Esophagus squamous epithelium (tissue), 5 donors: Measurements from ENCODE around the gene RNF126. TPM values are rescaled to one million over a fixed set of nuclear protein-coding genes. Genes with fewer than 3 reads are reported as not detected.

Experiments
- DNase-seq: peaks from one replicate; lab custom pipeline; 2025; lab: John Stamatoyannopoulos, UW
- H3K27ac ChIP-seq, 4 donors: fragments of 200-600 bp; sonication (generic); one replicate each; pipeline ENCODE4 v1.5.1; 2016 to 2019; ENCODE audit warnings: mild to moderate bottlenecking in 1 of 4
- H3K27me3 ChIP-seq, 4 donors: fragments of 200-600 bp; sonication (generic); 1 replicate in 3 of 4; 2 replicates in 1 of 4; pipeline versions ENCODE4 v1.5.1 to v1.6.0; 2017 to 2021; ENCODE audit warnings: antibody characterized with exemption in 1 of 4
- H3K36me3 ChIP-seq, 3 donors: fragments of 200-600 bp; sonication (generic); one replicate each; pipeline ENCODE4 v1.5.1; 2016 to 2019
- H3K4me1 ChIP-seq, 3 donors: fragments of 200-600 bp; sonication (generic); one replicate each; pipeline ENCODE4 v1.5.1; 2017 to 2019
- H3K4me3 ChIP-seq, 4 donors: fragments of 200-600 bp; sonication (generic); 1 replicate in 3 of 4; 2 replicates in 1 of 4; pipeline ENCODE4 v1.5.1; 2016 to 2019; ENCODE audit warnings: mild to moderate bottlenecking in 2 of 4, moderate library complexity in 1 of 4
- H3K9me3 ChIP-seq, 3 donors: fragments of 200-600 bp; sonication (generic); one replicate each; pipeline ENCODE4 v1.5.1; 2016 to 2019
- POLR2A ChIP-seq, 4 donors: fragments of 450-650 bp; IDR thresholded peaks; one replicate each; pipeline ENCODE4 v1.6.1; 2017; ENCODE audit warnings: antibody characterized with exemption in 4 of 4, mild to moderate bottlenecking in 4 of 4, moderate library complexity in 3 of 4
- WGBS, 2 donors: methylation state at CpG; one replicate each; pipeline ENCODE4 v1.1.5; 2018; 5-methylcytosine and 5-hydroxymethylcytosine counted together
- intact Hi-C: fragments of 100-400 bp; cut with DNase I; formaldehyde crosslinking; loops from one replicate; pipeline ENCODE4 v1.15.0; 2022
- total RNA-seq, 4 donors: library from RNA; depleted of rRNA; stranded (reverse); fragments of >200 nt; gene quantifications; one replicate each; pipeline ENCODE4 v1.1.0, GENCODE V29; 2016
- TF ChIP-seq, protein P1 (sequence below), 6 experiments: fragments of 450-650 bp in 4 of 6; fragments of 200-600 bp in 2 of 6; sonication (generic) in 2 of 6; IDR thresholded peaks; one replicate each; pipeline ENCODE4 v1.5.1; 2016 to 2019; ENCODE audit warnings: antibody characterized with exemption in 6 of 6, mild to moderate bottlenecking in 4 of 6, moderate library complexity in 4 of 6
- donor health status: DM: yes; HTN: yes; CAD: no.

Gene RNF126
- total RNA-seq, 4 donors from 2014 or later = 82.1 to 118 (median 98.4) TPM

DNA sequence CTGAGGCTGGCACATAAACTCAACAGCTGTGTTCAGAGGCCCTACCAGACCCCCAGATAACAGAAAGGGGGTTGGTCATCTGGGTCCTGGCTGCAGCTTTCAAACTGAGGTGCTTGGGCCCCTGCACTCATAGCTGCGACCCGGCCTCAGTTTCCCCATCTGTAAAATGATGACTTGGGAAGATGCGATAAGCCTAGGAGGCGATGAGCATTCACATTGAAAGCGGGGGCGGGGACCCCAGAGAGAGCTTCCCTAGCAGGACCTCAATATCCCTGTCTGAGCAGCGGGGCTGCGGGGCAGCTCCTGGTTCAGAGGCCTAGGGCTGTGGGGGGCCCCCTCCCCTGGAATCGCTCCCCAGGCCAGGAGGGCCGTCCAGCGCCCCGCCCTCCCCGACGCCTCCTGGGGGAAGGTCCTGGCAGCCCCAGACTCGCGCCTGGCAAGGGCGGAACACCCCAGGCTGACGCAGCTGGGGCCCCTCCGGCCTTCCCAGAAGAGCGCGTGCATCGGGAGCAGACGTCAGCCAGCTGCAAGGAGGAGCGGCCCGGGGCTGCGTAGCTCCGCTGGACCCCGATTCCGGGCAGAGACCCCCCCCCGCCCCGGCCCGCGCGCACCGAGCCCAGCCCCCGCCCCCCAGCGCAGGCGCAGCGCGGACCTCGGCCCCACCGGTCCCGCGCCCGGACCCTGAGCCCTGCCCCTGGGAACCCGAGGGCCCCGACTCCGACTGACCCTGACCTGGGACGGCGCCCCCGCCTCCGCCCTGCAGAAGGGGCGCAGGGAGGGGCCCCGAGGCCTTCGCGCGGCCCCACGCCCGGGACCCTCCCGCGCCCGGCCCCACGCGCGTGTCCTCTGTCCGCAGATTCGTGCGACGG, 16.6 kb upstream of the RNF126 start:
- no peaks in the 10 kb centered on the region for H3K36me3 ChIP-seq
- peaks cover 35 to 64% (median 37%) of the 10 kb centered on the region in 3 donors for H3K4me1 ChIP-seq
- peak overlapping the region; percentile 57 to 95 (median 92) for H3K4me3 ChIP-seq
- intact Hi-C loops = no loop called here
- H3K27me3 ChIP-seq = peaks cover 0 to 32% (median 0%) of the 10 kb centered on the region in 4 donors
- no peaks in the 10 kb centered on the region for H3K9me3 ChIP-seq
- DNase-seq = no peak
- peak overlapping the region; percentile 91 to 98 (median 96) for H3K27ac ChIP-seq
- TF ChIP-seq, protein P1, sequence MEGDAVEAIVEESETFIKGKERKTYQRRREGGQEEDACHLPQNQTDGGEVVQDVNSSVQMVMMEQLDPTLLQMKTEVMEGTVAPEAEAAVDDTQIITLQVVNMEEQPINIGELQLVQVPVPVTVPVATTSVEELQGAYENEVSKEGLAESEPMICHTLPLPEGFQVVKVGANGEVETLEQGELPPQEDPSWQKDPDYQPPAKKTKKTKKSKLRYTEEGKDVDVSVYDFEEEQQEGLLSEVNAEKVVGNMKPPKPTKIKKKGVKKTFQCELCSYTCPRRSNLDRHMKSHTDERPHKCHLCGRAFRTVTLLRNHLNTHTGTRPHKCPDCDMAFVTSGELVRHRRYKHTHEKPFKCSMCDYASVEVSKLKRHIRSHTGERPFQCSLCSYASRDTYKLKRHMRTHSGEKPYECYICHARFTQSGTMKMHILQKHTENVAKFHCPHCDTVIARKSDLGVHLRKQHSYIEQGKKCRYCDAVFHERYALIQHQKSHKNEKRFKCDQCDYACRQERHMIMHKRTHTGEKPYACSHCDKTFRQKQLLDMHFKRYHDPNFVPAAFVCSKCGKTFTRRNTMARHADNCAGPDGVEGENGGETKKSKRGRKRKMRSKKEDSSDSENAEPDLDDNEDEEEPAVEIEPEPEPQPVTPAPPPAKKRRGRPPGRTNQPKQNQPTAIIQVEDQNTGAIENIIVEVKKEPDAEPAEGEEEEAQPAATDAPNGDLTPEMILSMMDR (IDR thresholded peaks at IDR 0.05) = no peak
- no peak for TF ChIP-seq POLR2A (IDR thresholded peaks at IDR 0.05)
- WGBS, 2 donors = no CpG with 5 or more reads among the region's 69 CpGs

DNA sequence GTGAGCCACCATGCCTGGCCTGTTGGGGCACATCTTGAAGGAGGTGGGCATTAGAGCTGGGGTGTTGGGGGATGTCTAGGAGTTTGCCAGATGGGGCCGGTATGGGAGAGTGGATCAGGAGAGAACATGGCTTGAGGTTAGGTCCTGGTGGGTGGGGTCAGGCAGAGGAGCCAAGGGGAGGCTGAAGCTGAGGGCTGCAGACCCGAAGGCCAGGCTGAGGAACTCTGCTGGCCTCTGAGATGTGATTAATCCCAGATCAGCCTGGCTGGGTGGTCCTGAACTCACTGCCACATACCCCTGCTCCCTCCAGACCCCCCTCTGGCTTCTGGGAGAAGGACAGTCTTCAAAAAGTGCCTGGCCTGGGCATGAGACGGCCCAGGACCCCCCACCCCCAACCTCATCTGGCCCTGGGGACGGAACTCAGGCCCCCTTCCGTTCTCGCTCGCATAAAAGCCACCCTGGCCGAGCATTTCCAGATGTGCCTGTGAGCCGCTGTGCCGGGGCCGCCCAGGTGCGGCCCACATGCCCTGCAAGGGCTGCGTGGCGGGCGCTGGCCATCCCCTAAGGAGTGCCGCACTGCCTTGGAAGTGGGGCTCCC, 15.9 kb upstream of the RNF126 start:
- Histone ChIP-seq H3K9me3 (no peaks in the 10 kb centered on the region), H3K36me3 (no peaks in the 10 kb centered on the region), H3K4me1 (peaks cover 35 to 64% (median 37%) of the 10 kb centered on the region in 3 donors), H3K4me3 (peak overlapping the region in 3 of 4 donors; percentile 57 to 95 (median 92)), H3K27ac (peak overlapping the region; percentile 91 to 98 (median 96)), H3K27me3 (peaks cover 0 to 39% (median 0%) of the 10 kb centered on the region in 4 donors)
- no peak for TF ChIP-seq POLR2A (IDR thresholded peaks at IDR 0.05)
- TF ChIP-seq, protein P1 (IDR thresholded peaks at IDR 0.05) = no peak
- DNase-seq = no peak
- 84 to 95% methylated on average over 3 of the region's 16 CpGs for WGBS, 2 donors
- intact Hi-C loops = no loop called here

DNA sequence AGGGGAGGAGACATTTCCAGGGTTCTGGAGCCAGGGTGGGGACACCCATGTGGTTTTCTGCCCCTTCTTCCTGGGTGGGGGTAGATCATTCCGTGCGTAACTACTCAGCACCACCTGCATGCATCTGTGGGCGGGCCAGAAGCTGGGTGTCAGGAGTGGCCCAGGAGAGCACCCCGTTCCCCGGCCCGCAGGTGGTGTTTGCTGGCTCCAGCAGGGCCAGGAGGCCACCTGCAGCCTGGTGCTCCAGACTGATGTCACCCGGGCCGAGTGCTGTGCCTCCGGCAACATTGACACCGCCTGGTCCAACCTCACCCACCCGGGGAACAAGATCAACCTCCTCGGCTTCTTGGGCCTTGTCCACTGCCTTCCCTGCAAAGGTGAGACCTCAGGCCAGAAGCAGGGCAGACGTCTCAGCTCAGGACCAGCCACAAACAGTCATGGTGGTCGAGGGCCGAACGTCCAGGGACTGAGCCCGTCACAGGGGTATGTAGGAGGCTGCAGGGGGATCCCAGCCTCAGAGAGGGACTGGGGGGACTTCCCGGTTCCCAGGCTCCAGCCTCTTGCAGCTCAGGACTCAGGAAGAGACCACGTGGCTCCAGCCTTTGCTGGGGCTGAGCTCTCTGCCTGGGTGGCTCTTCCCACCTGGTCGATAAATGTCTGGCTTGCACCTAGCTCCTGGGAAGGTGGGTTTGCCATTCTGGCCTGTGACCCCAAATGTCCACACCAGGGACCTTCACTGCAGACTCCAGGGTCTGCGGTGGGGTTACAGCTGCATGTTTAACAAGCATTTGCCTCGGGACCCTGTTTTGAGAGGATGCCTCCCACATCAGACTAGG, 14.8 kb upstream of the RNF126 start:
- intact Hi-C loops = no loop called here
- TF ChIP-seq, protein P1 (IDR thresholded peaks at IDR 0.05) = no peak
- no peak for TF ChIP-seq POLR2A (IDR thresholded peaks at IDR 0.05)
- no peaks in the 10 kb centered on the region for H3K36me3 ChIP-seq
- peaks cover 0 to 41% (median 0%) of the 10 kb centered on the region in 4 donors for H3K27me3 ChIP-seq
- H3K4me1 ChIP-seq = peaks cover 35 to 64% (median 37%) of the 10 kb centered on the region in 3 donors
- DNase-seq = no peak
- peak overlapping the region in 3 of 4 donors; percentile 46 to 77 (median 58) for H3K4me3 ChIP-seq
- WGBS, 2 donors = 44 to 71% methylated on average over 2 to 6 of the region's 22 CpGs
- H3K27ac ChIP-seq = peak overlapping the region; percentile 80 to 95 (median 86)
- no peaks in the 10 kb centered on the region for H3K9me3 ChIP-seq

DNA sequence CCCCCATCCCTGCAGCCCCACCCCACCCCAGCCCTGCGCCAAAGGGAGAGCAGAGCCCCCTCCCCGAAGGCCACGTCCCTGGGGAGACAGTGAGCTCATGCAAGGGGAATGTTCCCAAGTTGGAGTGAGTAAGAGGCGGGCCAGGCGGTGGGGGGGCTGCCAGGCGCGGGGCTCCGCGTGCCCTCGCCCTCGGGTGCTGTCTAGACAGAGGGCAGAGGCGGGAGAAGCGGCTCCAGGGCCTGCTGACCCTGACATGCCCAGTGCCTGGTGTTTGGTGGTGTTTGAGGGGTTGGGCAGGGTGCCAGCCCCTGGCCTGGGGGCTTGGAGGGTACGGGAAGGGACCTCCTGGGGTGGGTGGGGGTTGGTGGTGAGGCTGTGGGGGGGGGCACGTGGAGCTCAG, 14.2 kb upstream of the RNF126 start:
- no peak for TF ChIP-seq POLR2A (IDR thresholded peaks at IDR 0.05)
- TF ChIP-seq, protein P1 (IDR thresholded peaks at IDR 0.05) = no peak
- H3K4me3 ChIP-seq = peak overlapping the region; percentile 32 to 77 (median 52)
- peaks cover 0 to 41% (median 0%) of the 10 kb centered on the region in 4 donors for H3K27me3 ChIP-seq
- no peaks in the 10 kb centered on the region for H3K9me3 ChIP-seq
- H3K36me3 ChIP-seq = no peaks in the 10 kb centered on the region
- H3K4me1 ChIP-seq = peaks cover 35 to 64% (median 37%) of the 10 kb centered on the region in 3 donors
- no peak for DNase-seq
- WGBS, 2 donors = no CpG with 5 or more reads among the region's 15 CpGs
- intact Hi-C loops = no loop called here
- H3K27ac ChIP-seq = peak overlapping the region; percentile 80 to 95 (median 86)
